IPS-NIHi11 (cell line): ENCODE results near the gene EVA1C.
A peak's percentile ranks its signal among the peaks of the same experiment; 100 is the strongest.
"Not testable (repeated sequence)": the region's sequence is repeated elsewhere in the genome, so short reads cannot be mapped to it uniquely, and the experiment has no call there.

Experiments used
- DNase-seq: peaks from one replicate; pipeline ENCODE4 v3.0.0; 2012; ENCODE audit warnings: mixed read lengths, low spot score

Gene EVA1C, protein sequence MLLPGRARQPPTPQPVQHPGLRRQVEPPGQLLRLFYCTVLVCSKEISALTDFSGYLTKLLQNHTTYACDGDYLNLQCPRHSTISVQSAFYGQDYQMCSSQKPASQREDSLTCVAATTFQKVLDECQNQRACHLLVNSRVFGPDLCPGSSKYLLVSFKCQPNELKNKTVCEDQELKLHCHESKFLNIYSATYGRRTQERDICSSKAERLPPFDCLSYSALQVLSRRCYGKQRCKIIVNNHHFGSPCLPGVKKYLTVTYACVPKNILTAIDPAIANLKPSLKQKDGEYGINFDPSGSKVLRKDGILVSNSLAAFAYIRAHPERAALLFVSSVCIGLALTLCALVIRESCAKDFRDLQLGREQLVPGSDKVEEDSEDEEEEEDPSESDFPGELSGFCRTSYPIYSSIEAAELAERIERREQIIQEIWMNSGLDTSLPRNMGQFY

GRCh38 chr21:32412162-32413014 is at the start of gene EVA1C:
TSS of gene EVA1C (plus strand) at chr21:32412706. CDS start at chr21:32412854, 148 bp downstream.
- DNase-seq, result peak; percentile 74

DNA sequence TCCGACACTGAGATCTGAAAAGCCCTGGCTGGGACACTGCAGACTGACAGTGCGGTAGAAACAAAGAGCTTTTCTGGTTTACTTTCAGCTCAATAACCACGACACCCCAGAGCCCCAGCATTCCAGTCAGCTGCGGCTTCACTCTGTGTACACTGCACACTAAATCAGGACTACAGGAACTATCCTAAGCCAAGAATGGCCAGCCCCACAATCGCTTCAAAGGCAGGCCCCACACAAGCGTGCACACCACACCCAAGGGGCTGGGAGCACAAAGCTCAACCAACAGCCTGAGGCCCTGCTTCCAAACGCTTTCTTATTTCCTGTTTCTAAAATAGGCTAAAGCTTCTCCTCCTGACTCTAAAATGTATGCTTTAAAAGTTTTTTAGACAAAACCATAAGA is 48.1 kb upstream of the EVA1C start:
- DNase-seq, result no peak

- DNase-seq, result no peak
These were observed 47.7 kb upstream of the EVA1C start for GRCh38 chr21:32364796-32365195.

GRCh38 chr21:32366191-32366590 is 46.3 kb upstream of the EVA1C start:
- DNase-seq, result no peak

- no peak for DNase-seq
These were observed 45.3 kb upstream of the EVA1C start for GRCh38 chr21:32367158-32367557.

GRCh38 chr21:32368386-32368785 is 44.1 kb upstream of the EVA1C start:
- no peak for DNase-seq

- not testable (repeated sequence) for DNase-seq
These were observed 43.5 kb upstream of the EVA1C start for GRCh38 chr21:32368961-32369360.

- no peak for DNase-seq
These were observed 41.3 kb upstream of the EVA1C start for GRCh38 chr21:32370998-32371766.

GRCh38 chr21:32371913-32372314 is 40.6 kb upstream of the EVA1C start:
- no peak for DNase-seq

DNA sequence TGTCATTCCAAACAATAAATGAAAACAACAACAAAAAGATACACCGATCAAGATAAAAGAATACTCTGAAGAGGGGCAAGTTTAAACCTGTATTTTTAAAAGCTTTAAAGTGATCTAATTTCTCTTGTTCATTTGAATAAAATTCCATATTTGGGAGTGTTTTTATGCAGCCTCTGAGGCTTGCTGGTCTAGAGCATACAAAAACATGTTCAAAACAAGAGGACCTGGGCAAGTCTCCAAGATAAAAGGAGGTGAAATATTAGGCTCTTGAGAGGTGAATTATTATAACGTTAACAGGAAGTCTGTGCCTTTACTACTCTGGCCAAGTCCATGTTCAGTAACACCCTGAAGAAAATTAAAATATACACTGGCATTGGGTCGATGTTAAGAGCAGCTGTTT is 39.8 kb upstream of the EVA1C start:
- no peak for DNase-seq

GRCh38 chr21:32377506-32377905 is 35.0 kb upstream of the EVA1C start:
- DNase-seq, result no peak

- DNase-seq, result no peak
These were observed 34.5 kb upstream of the EVA1C start for GRCh38 chr21:32377991-32378390.

DNA sequence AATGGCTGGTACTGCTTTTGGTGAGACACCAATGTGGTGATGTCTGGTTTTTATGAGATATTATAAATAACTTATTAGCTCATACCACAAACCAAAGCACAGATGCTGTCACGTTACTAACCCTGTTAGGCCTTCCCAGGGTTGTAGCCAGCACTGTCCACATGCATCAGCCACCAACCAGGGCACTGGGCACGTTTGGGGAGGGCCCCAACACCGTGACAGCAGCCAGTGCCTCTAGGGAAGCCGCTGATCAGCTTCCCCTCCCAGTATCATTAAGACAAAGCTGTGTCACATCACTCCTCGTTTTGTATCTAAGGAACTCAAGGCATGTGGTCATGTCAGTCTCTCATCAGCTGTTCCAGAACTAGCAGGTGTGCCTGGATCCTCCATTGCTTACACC is 33.5 kb upstream of the EVA1C start:
- DNase-seq, result no peak

- no peak for DNase-seq
These were observed 31.6 kb upstream of the EVA1C start for GRCh38 chr21:32380940-32381339.

DNA sequence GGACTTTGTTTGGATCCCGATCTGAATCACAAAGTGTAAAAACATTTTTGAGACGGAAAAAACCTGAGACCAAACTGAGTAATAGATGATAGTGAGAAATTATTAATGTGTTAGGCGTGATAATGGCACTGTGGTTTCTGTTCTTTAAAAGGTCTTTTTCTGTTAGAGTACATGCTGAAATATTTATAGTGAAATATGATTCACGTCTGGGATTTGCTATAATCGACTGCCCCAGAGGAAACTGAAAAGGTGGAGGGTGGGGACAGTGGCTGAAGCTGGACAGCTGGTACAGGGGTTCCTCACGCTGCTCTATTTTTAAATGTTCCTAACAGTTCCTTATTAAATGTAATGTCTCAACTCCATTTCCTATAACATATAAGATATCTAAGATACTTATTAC is 30.9 kb upstream of the EVA1C start:
- no peak for DNase-seq

- no peak for DNase-seq
These were observed 30.3 kb upstream of the EVA1C start for GRCh38 chr21:32382108-32382644.

GRCh38 chr21:32383812-32384211 is 28.7 kb upstream of the EVA1C start:
- no peak for DNase-seq

- DNase-seq, result no peak
These were observed 26.2 kb upstream of the EVA1C start for GRCh38 chr21:32386195-32386870.

DNA sequence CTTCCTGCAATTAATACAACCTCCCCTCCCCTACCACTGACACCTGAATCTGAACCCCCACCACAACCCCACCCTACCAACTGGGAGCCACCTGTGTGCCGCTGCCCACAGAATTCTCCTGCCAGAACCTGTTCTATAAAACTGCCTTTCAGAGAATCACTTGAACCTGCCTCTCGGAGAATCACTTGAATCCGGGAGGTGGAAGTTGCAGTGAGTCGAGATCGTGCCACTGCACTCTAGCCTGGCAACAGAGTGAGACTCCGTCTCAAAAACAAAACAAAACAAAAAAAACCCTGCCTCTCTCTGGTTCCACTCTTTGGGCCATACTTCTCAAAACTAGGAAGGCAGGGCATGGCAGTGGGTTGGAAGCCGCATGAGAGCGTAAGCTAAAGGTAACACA is 25.4 kb upstream of the EVA1C start:
- no peak for DNase-seq

- no peak for DNase-seq
These were observed 24.2 kb upstream of the EVA1C start for GRCh38 chr21:32388306-32388705.

DNA sequence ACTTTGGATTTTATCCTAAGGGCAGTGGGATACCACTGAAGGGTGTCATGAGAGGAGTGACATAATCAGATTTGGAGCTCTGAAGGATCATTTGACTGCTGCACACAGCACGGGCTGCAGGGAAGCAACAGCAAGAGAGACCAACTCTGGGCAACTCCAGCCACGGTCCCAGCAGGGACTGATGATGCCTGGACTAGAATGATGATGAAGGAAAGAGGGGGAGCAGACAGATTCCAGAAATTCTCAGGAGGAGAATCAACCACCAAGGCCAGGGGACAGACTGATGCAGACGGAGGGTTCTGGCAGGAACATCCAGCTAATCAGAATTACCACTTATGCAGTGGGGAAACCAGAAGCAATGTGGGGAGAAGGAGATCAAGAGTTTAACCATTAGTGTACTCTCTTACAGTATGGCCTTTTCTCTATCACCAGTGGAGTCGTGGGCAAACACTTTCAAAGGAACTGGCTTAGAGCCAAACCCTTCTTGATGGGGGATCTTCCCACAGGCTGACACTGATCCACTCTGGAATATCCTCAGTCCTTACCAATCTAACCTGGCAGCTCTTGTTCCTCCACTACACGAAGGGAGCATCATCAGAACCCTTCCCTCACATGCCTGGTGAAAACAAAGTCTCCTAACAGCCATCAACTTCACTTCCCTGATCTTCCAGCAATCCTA is 23.0 kb upstream of the EVA1C start:
- no peak for DNase-seq
